Cardiac muscle cell (in vitro differentiated cells and primary cell): ENCODE measurements around the gene BCR. TPM values are rescaled to one million over a fixed set of nuclear protein-coding genes. Genes with fewer than 3 reads are reported as not detected.
A peak's percentile ranks its signal among the peaks of the same experiment; 100 is the strongest.

Experiments used
- DNase-seq, 2 donors: peaks; one replicate each; pipeline versions ENCODE4 v3.0.0 to v3.0.0-alpha.2; 2010 to 2017; ENCODE audit warnings: low read depth in 1 of 2, low spot score in 1 of 2
- H3K27ac ChIP-seq: fragments of 200-600 bp; sonication (generic); 2 replicates; pipeline ENCODE4 v1.5.1; 2016
- H3K27me3 ChIP-seq: fragments of 200-600 bp; sonication (generic); 2 replicates; pipeline ENCODE4 v1.6.0; 2016; ENCODE audit warnings: control low read depth
- H3K36me3 ChIP-seq: fragments of 200-600 bp; sonication (generic); 2 replicates; pipeline ENCODE4 v1.5.1; 2016; ENCODE audit warnings: control low read depth
- H3K4me1 ChIP-seq: fragments of 200-600 bp; sonication (generic); 2 replicates; pipeline ENCODE4 v1.8.1; 2017; ENCODE audit warnings: low read depth, mild to moderate bottlenecking, mixed run types
- H3K4me3 ChIP-seq: fragments of 200-600 bp; sonication (generic); 2 replicates; pipeline ENCODE4 v1.5.1; 2016; ENCODE audit warnings: mild to moderate bottlenecking
- H3K9me3 ChIP-seq: fragments of 200-600 bp; sonication (generic); 2 replicates; pipeline ENCODE4 v1.5.1; 2017; ENCODE audit warnings: low read depth, mild to moderate bottlenecking, control low read depth
- CTCF ChIP-seq: IDR thresholded peaks from 2 replicates; pipeline ENCODE4 v1.5.1; 2012; ENCODE audit warnings: low read depth, mild to moderate bottlenecking, low read length
- polyA plus RNA-seq: library from polyadenylated mRNA; unstranded; fragments of >200 nt; fragmentation: Nextera tagmentation; extraction: Ambion mirVana; gene quantifications from 2 replicates; pipeline ENCODE4 v1.2.1, GENCODE V29; 2016
- total RNA-seq: library from RNA; depleted of rRNA; stranded (reverse); fragments of >200 nt; gene quantifications from 2 replicates; pipeline ENCODE4 v1.2.3, GENCODE V29; 2016

BCR gene
- total and polyA plus RNA-seq, 2 experiments from 2014 or later = 30.9 to 53.1 TPM

GRCh38 chr22:23274891-23275694 is 94.8 kb downstream of the BCR start:
- TF ChIP-seq CTCF = no peak
- DNase-seq = no peak
- Histone ChIP-seq H3K27ac (no peak overlapping the region), H3K4me3 (no peak overlapping the region), H3K36me3 (peaks cover 13% of the 10 kb centered on the region), H3K4me1 (no peaks in the 10 kb centered on the region), H3K27me3 (no peaks in the 10 kb centered on the region), H3K9me3 (no peaks in the 10 kb centered on the region)

DNA sequence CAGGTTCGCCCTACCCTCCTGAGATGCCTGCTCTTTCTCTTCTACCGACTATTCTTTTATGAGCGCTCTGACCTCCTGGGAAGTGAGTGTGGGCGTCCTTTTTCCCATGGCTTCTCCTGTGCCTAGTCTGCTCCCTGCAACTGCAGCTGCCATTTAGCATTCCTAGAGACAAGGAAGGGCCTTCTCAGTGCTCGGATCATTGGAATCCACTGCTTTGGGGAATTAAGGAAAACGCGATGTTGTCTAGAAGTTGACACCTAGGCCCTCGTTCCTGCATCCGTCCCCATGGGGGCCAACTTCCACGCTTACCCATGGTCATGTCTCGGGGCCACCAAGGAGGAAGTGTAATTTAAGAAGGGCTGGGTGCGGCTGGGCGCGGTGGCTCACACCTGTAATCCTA is 95.4 kb downstream of the BCR start:
- Histone ChIP-seq H3K4me3 (no peak overlapping the region), H3K27me3 (no peaks in the 10 kb centered on the region), H3K36me3 (peaks cover 13% of the 10 kb centered on the region), H3K9me3 (no peaks in the 10 kb centered on the region), H3K4me1 (no peaks in the 10 kb centered on the region), H3K27ac (no peak overlapping the region)
- TF ChIP-seq CTCF = no peak
- no peak for DNase-seq

GRCh38 chr22:23276656-23277582 is 96.6 kb downstream of the BCR start:
- no peaks in the 10 kb centered on the region for H3K4me1 ChIP-seq
- H3K27me3 ChIP-seq = no peaks in the 10 kb centered on the region
- H3K36me3 ChIP-seq = peaks cover 13% of the 10 kb centered on the region
- DNase-seq = no peak
- no peak overlapping the region for H3K4me3 ChIP-seq
- H3K27ac ChIP-seq = no peak overlapping the region
- H3K9me3 ChIP-seq = no peaks in the 10 kb centered on the region
- TF ChIP-seq CTCF = no peak

GRCh38 chr22:23277583-23278295 is 97.4 kb downstream of the BCR start:
- no peak overlapping the region for H3K27ac ChIP-seq
- H3K9me3 ChIP-seq = no peaks in the 10 kb centered on the region
- H3K27me3 ChIP-seq = no peaks in the 10 kb centered on the region
- H3K4me3 ChIP-seq = no peak overlapping the region
- no peaks in the 10 kb centered on the region for H3K4me1 ChIP-seq
- DNase-seq = no peak
- no peak for TF ChIP-seq CTCF
- peaks cover 16% of the 10 kb centered on the region for H3K36me3 ChIP-seq

GRCh38 chr22:23278883-23279675 is 98.8 kb downstream of the BCR start:
- DNase-seq = peak in 1 of 2 donors; percentile 28
- H3K4me3 ChIP-seq = no peak overlapping the region
- H3K27ac ChIP-seq = no peak overlapping the region
- H3K9me3 ChIP-seq = no peaks in the 10 kb centered on the region
- no peaks in the 10 kb centered on the region for H3K4me1 ChIP-seq
- peaks cover 6% of the 10 kb centered on the region for H3K36me3 ChIP-seq
- H3K27me3 ChIP-seq = no peaks in the 10 kb centered on the region
- TF ChIP-seq CTCF = no peak
